GM12878 (cell line): ENCODE results near the gene ADAP1. TPM values are rescaled to one million over a fixed set of nuclear protein-coding genes. Genes with fewer than 3 reads are reported as not detected.

Experiments used
- ATAC-seq: fragments of 200-7000 bp; cut with Tn5 transposase; 3 replicates; pipeline ENCODE4 v1.9.1; 2020; ENCODE audit warnings: mild to moderate bottlenecking, moderate library complexity
- BruUV-seq: library from RNA; stranded (reverse); fragments of 400-500 nt; replicated peaks from 2 replicates; lab custom pipeline; 2021; lab: Mats Ljungman, UMichigan
- CTCF ChIA-PET: fragments of 300-600 bp; sonication (Branson Sonifier 250); formaldehyde crosslinking; extraction: SDS; loops from one replicate; lab custom pipeline; 2021; ENCODE audit warnings: inconsistent platforms; lab: Yijun Ruan, JAX
- POLR2A ChIA-PET: fragments of 350-600 bp; formaldehyde crosslinking; extraction: SDS; loops from one replicate; lab custom pipeline; 2021; ENCODE audit warnings: inconsistent platforms; lab: Charles Lee
- RAD21 ChIA-PET: fragments of 300-600 bp; sonication (Branson Sonifier 250); formaldehyde crosslinking; loops from one replicate; lab custom pipeline; 2023; ENCODE audit warnings: antibody characterized with exemption; ENCODE audit not compliant: unreplicated experiment; lab: Charles Lee
- SMC1A ChIA-PET: fragments of 300-600 bp; sonication (Branson Sonifier 250); formaldehyde crosslinking; loops from one replicate; lab custom pipeline; 2023; ENCODE audit not compliant: unreplicated experiment, uncharacterized antibody; lab: Charles Lee
- DNase-seq: peaks from one replicate; pipeline ENCODE4 v3.0.0-alpha.2; 2011; ENCODE audit warnings: low read depth, low spot score
- FAIRE-seq: peaks from 3 replicates; lab custom pipeline; 2011; peaks lifted over from hg19 to GRCh38; lab: Jason Lieb, UNC
- H2AFZ ChIP-seq: 2 replicates; pipeline ENCODE4 v1.6.0; 2011; ENCODE audit warnings: low read depth, low read length, control low read depth; ENCODE audit not compliant: control insufficient read depth
- H3K27ac ChIP-seq: 2 replicates; pipeline ENCODE4 v1.5.1; 2011; ENCODE audit warnings: control low read depth; ENCODE audit not compliant: control insufficient read depth, insufficient read depth
- H3K27me3 ChIP-seq, 2 experiments: replicated peaks in 1 of 2; 2 replicates each; pipeline versions ENCODE4 v1.6.0 to v1.6.1; 2011; ENCODE audit warnings: low read length in 1 of 2; ENCODE audit not compliant: control insufficient read depth in 2 of 2, insufficient read depth in 2 of 2
- H3K36me3 ChIP-seq, 2 experiments: 2 replicates each; pipeline ENCODE4 v1.5.1; 2011; ENCODE audit warnings: low read length in 1 of 2; ENCODE audit not compliant: control insufficient read depth in 2 of 2, insufficient read depth in 2 of 2
- H3K4me1 ChIP-seq: 2 replicates; pipeline ENCODE4 v1.6.1; 2011; ENCODE audit warnings: mild to moderate bottlenecking, low read length, moderate library complexity, mixed read lengths; ENCODE audit not compliant: control insufficient read depth, insufficient read depth
- H3K4me2 ChIP-seq: 2 replicates; pipeline ENCODE4 v1.6.0; 2011; ENCODE audit warnings: control low read depth; ENCODE audit not compliant: control insufficient read depth, insufficient read depth
- H3K4me3 ChIP-seq: fragments of 200-600 bp; sonication (generic); 2 replicates; pipeline ENCODE4 v1.5.1; 2016
- H3K79me2 ChIP-seq: 2 replicates; pipeline ENCODE4 v1.6.0; 2011; ENCODE audit warnings: low read length; ENCODE audit not compliant: control insufficient read depth, insufficient read depth
- H3K9ac ChIP-seq: 2 replicates; pipeline ENCODE4 v1.8.0; 2011; ENCODE audit warnings: low read length, control low read depth, mixed read lengths; ENCODE audit not compliant: control insufficient read depth, insufficient read depth
- H3K9me3 ChIP-seq: replicated peaks from 3 replicates; pipeline ENCODE4 v1.5.1; 2011; ENCODE audit warnings: mild to moderate bottlenecking, low read length; ENCODE audit not compliant: control insufficient read depth, insufficient read depth
- H4K20me1 ChIP-seq: 2 replicates; pipeline ENCODE4 v1.6.0; 2011; ENCODE audit not compliant: control insufficient read depth, insufficient read depth
- CBX3 ChIP-seq: fragments of 200-600 bp; sonication (generic); IDR thresholded peaks from 2 replicates; pipeline ENCODE4 v1.6.1; 2016; ENCODE audit warnings: low read depth, borderline replicate concordance
- CHD2 ChIP-seq: IDR thresholded peaks from 2 replicates; pipeline ENCODE4 v1.6.1; 2011; ENCODE audit warnings: low read depth, low read length, improper control_type of control experiment, borderline replicate concordance
- CREM ChIP-seq: IDR thresholded peaks from 2 replicates; pipeline ENCODE4 v1.6.1; 2014; ENCODE audit warnings: antibody characterized with exemption, low read depth
- E2F4 ChIP-seq: IDR thresholded peaks from 2 replicates; pipeline ENCODE4 v1.6.1; 2012; ENCODE audit warnings: low read depth, low read length, improper control_type of control experiment
- GATAD2B ChIP-seq: fragments of 450-650 bp; conservative IDR thresholded peaks from 2 replicates; pipeline ENCODE4 v1.6.1; 2017; ENCODE audit warnings: low read depth, mild to moderate bottlenecking, moderate library complexity
- HCFC1 ChIP-seq: fragments of 150-350 bp; IDR thresholded peaks from 2 replicates; pipeline ENCODE4 v1.6.1; 2014; ENCODE audit warnings: low read length
- JUNB ChIP-seq: IDR thresholded peaks from 2 replicates; pipeline ENCODE4 v1.6.1; 2016; ENCODE audit warnings: antibody characterized with exemption, mild to moderate bottlenecking
- LARP7 ChIP-seq: fragments of 450-650 bp; IDR thresholded peaks from 2 replicates; pipeline ENCODE4 v1.6.1; 2017; ENCODE audit warnings: mild to moderate bottlenecking
- NBN ChIP-seq: fragments of 450-650 bp; IDR thresholded peaks from 2 replicates; pipeline ENCODE4 v1.6.1; 2016
- NR2C1 ChIP-seq: fragments of 450-650 bp; IDR thresholded peaks from 2 replicates; pipeline ENCODE4 v1.6.1; 2017; ENCODE audit warnings: antibody characterized with exemption, mild to moderate bottlenecking, moderate library complexity
- POLR2AphosphoS5 ChIP-seq: IDR thresholded peaks from 2 replicates; pipeline ENCODE4 v1.6.1; 2011; ENCODE audit warnings: mild to moderate bottlenecking, low read length, inconsistent platforms
- RUNX3 ChIP-seq: IDR thresholded peaks from 2 replicates; pipeline ENCODE4 v1.6.1; 2012; ENCODE audit warnings: low read length, inconsistent platforms
- SMAD5 ChIP-seq: IDR thresholded peaks from 2 replicates; pipeline ENCODE4 v1.6.1; 2016; ENCODE audit warnings: antibody characterized with exemption, low read depth
- TBL1XR1 ChIP-seq: IDR thresholded peaks from 2 replicates; pipeline ENCODE4 v1.6.1; 2012; ENCODE audit warnings: low read depth, low read length, improper control_type of control experiment
- ZNF207 ChIP-seq: fragments of 450-650 bp; IDR thresholded peaks from 2 replicates; pipeline ENCODE4 v1.6.1; 2014; ENCODE audit warnings: antibody characterized with exemption, mild to moderate bottlenecking, borderline replicate concordance
- WGBS: methylation state at CpG from one replicate; pipeline ENCODE4 v1.1.6; 2016; ENCODE audit warnings: low lambda C conversion rate; ENCODE audit not compliant: insufficient replicate concordance, insufficient coverage; ENCODE audit errors: missing lambda C conversion rate; 5-methylcytosine and 5-hydroxymethylcytosine counted together
- in situ Hi-C: fragments of 300-500 bp; cut with MboI; formaldehyde crosslinking; loops from 9 replicates; pipeline ENCODE4 v1.14.3; 2018; ENCODE audit warnings: mixed read lengths
- intact Hi-C: fragments of 100-400 bp; cut with micrococcal nuclease; formaldehyde crosslinking; loops from one replicate; pipeline ENCODE4 v1.14.2; 2022; ENCODE audit not compliant: unreplicated experiment
- polyA plus RNA-seq, 11 experiments: library from polyadenylated mRNA; depleted of rRNA in 4 of 11; unstranded in 6 of 11; stranded (reverse) in 5 of 11; fragments of >200 nt; fragmentation: Nextera tagmentation in 4 of 11; fragmentation: Illumina TruSeq in 1 of 11; extraction: Ambion mirVana in 4 of 11; extraction: Trizol in 1 of 11; gene quantifications; 1 replicate in 1 of 11; 2 replicates in 10 of 11; pipeline versions ENCODE4 v1.2.1 to v1.2.3, GENCODE V29; 2011 to 2016; ENCODE audit warnings: inconsistent platforms in 2 of 11, missing spikeins in 2 of 11, low read depth in 1 of 11
- total RNA-seq, 4 experiments: library from RNA; depleted of rRNA in 3 of 4; stranded (reverse); fragments of >200 nt in 3 of 4; fragmentation: Illumina TruSeq in 1 of 4; extraction: Trizol in 1 of 4; gene quantifications; 2 replicates each; pipeline versions ENCODE4 v1.2.1 to v1.2.3, GENCODE V29; 2013 to 2021

Gene ADAP1
- total and polyA plus RNA-seq, 10 of the 15 experiments (the other 5 are each of a cell fraction or from before 2014, with no cell fraction given): 0.22 to 44.2 (median 22.0) TPM; not detected in 1

GRCh38 chr7:925601-926000, 28.9 kb downstream of the ADAP1 start:
- POLR2A ChIA-PET: interaction anchor here (0.5 to 0.6 kb wide), 2 partner anchors 34 to 107 kb away, joined by 5 to 6 read pairs; no protein-coding TSS in a partner anchor
- BruUV-seq: no TSS peak
- H3K36me3 ChIP-seq: peaks cover 0 to 3% of the 10 kb centered on the region in 2 experiments; a peak in 2 of 4 replicates
- in situ Hi-C loops (no loop called here), intact Hi-C loops (no loop called here)
- H3K9me3 ChIP-seq: no peaks in the 10 kb centered on the region; the same call in 2 of the 3 replicates
- H4K20me1 ChIP-seq: no peaks in the 10 kb centered on the region
- TF ChIP-seq CBX3 (no peak), LARP7 (0 out of 2 replicates have a peak, but pooled peaks have one; percentile 43), GATAD2B (0 out of 2 replicates have a peak, but pooled peaks have one; percentile 42)
- WGBS: 28% methylated on average over 16 of the region's 18 CpGs
- H2AFZ ChIP-seq: no peak overlapping the region
- ATAC-seq: no peak
- peak overlapping the region; percentile 59; the same call in 1 of the 2 replicates for H3K4me2 ChIP-seq
- DNase-seq: no peak
- no peak overlapping the region for H3K4me3 ChIP-seq
- peaks cover 11% of the 10 kb centered on the region for H3K79me2 ChIP-seq
- CTCF ChIA-PET: interaction anchor here (1.0 kb wide), 1 partner anchor 27 kb away, joined by 3 read pairs; no protein-coding TSS in a partner anchor
- H3K27ac ChIP-seq: peak overlapping the region; percentile 53
- H3K9ac ChIP-seq: peak overlapping the region; percentile 39; the same call in 1 of the 2 replicates
- peaks cover 68% of the 10 kb centered on the region for H3K4me1 ChIP-seq
- RAD21 ChIA-PET: interaction anchor here (1.1 to 1.5 kb wide), 5 partner anchors 22 to 53 kb away, joined by 3 to 7 read pairs (median 4); no protein-coding TSS in a partner anchor
- FAIRE-seq: no peak
- SMC1A ChIA-PET: interaction anchor here (1.4 kb wide), 1 partner anchor 25 kb away, joined by 12 read pairs; no protein-coding TSS in a partner anchor
- H3K27me3 ChIP-seq: no peaks in the 10 kb centered on the region

GRCh38 chr7:924541-925231, 29.8 kb downstream of the ADAP1 start:
- Histone ChIP-seq H3K36me3 (peaks cover 0 to 3% of the 10 kb centered on the region in 2 experiments; a peak in 2 of 4 replicates), H3K27me3 (no peaks in the 10 kb centered on the region), H3K9me3 (no peaks in the 10 kb centered on the region; the same call in 2 of the 3 replicates), H3K27ac (peak overlapping the region; percentile 87), H3K4me2 (peak overlapping the region; percentile 88), H2AFZ (no peak overlapping the region), H4K20me1 (no peaks in the 10 kb centered on the region), H3K4me1 (peaks cover 62% of the 10 kb centered on the region), H3K79me2 (peaks cover 11% of the 10 kb centered on the region), H3K4me3 (peak overlapping the region; percentile 71; the same call in 1 of the 2 replicates), H3K9ac (peak overlapping the region; percentile 40; the same call in 1 of the 2 replicates)
- DNase-seq (no peak), ATAC-seq (peak; percentile 67), FAIRE-seq (peak; percentile 85)
- WGBS: 2% methylated on average over 24 of the region's 24 CpGs
- BruUV-seq: no TSS peak
- ChIA-PET RAD21 (interaction anchor here (0.7 to 1.5 kb wide), 6 partner anchors 14 to 54 kb away, joined by 3 to 13 read pairs (median 5); no protein-coding TSS in a partner anchor), POLR2A (interaction anchor here (0.6 to 1.1 kb wide), 2 partner anchors 11 to 106 kb away, joined by 3 to 6 read pairs; no protein-coding TSS in a partner anchor), SMC1A (interaction anchor here (0.7 to 1.4 kb wide), 3 partner anchors 17 to 28 kb away, joined by 3 to 12 read pairs (median 5); no protein-coding TSS in a partner anchor), CTCF (interaction anchor here (0.9 to 1.0 kb wide), 2 partner anchors 28 to 68 kb away, joined by 3 read pairs; no protein-coding TSS in a partner anchor)
- intact Hi-C loops (no loop called here), in situ Hi-C loops (no loop called here)
- TF ChIP-seq SMAD5 (no peak), ZNF207 (no peak), CHD2 (peak; percentile 84), NR2C1 (no peak), E2F4 (no peak), JUNB (peak; percentile 98), CREM (peak; percentile 94), TBL1XR1 (peak; percentile 98), NBN (peak; percentile 87), HCFC1 (no peak; the same call in 1 of the 2 replicates), POLR2AphosphoS5 (no peak), RUNX3 (peak; percentile 90)
